Lower leg skin (tissue), 3 donors: ENCODE data around the gene KCNJ13.

Experiments
- CTCF ChIP-seq, 3 donors: fragments of 450-650 bp; IDR thresholded peaks; one replicate each; pipeline ENCODE4 v1.5.1; 2016; ENCODE audit warnings: antibody characterized with exemption in 3 of 3, mild to moderate bottlenecking in 3 of 3, moderate library complexity in 2 of 3
- POLR2A ChIP-seq, 2 donors: fragments of 450-650 bp; IDR thresholded peaks; one replicate each; pipeline ENCODE4 v1.6.1; 2016 to 2017; ENCODE audit warnings: antibody characterized with exemption in 2 of 2, mild to moderate bottlenecking in 1 of 2, moderate library complexity in 1 of 2

GRCh38 chr2:232731470-232731869 is 44.9 kb downstream of the KCNJ13 start:
- TF ChIP-seq CTCF (IDR thresholded peaks at IDR 0.05) (no peak), POLR2A (IDR thresholded peaks at IDR 0.05) (no peak)
